NOMO-1 treated with dmso at 0.1 percent for 144 hours (cell line): ENCODE data around the gene PPARA.

Experiments used
- DNase-seq: peaks from one replicate; lab custom pipeline; 2025; ENCODE audit not compliant: unreplicated experiment; lab: John Stamatoyannopoulos, UW

The PPARA gene

DNA sequence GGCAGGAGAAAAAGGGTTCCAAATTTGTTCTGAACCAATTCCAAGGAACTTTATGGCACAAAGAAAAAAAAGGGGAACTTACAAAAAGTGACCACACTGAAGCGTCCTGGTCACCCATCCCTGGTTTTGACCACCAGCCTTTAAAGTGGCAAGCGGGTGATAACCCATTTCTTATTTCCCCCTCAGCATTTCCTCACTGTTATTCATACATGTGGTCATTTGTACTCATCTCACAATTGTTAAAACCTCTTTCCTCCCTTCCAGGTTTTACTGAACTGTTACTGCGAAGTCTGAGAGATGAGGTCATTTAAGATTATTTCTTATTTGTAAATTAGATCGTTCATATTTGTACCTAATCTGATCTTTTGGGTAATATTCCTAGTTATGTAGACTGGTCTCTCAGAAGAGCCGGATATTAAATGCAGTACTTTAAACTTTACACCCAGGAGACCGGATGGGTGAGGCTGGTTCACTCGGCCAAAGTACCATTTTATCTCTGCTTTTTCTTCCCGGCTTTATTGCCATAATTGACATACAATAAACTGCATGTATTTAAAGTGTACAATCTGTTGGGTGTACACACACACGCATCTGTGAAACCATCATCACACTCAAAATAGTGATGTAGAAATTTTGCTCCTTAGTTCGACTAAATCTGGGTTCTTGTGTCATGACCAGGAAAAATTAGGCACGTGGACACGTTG, 52.7 kb downstream of the PPARA start:
- no peak for DNase-seq

DNA sequence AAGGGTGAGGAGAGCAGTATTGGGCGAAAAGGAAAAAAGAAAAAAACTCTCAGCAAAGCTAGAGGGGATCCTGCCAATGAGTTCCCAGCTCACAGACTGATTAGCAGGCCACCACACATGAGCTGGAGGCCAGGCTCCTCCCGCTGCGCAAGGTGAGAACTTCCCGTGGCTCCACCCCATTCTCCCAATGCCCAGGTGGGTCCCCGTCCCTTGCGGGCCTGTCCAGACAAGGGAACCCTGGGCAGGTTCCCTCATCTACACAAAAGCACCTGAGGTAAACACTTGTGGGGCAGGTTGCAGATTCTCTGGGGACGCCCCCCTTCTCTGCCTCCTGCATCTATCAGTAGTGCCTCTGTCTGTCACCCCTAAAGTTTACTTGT, 53.3 kb downstream of the PPARA start:
- no peak for DNase-seq

DNA sequence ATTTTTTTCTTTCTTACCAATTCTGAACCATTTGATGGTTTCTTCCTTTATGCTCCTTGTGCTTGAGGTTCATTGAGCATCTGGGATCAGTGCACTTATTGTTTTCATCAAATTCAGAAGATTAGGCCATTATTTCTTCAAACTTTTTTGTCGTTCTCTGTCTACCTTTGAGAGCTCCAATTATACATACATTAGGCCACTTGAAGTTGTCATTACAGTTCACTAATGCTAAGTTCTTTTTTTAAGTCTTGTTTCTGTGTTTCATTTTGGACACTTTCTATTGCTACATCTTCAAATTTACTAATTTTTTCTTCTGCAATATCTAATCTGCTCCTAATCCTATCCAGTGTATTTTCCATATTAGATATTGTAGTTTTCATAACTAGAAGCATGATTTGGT, 58.9 kb downstream of the PPARA start:
- no peak for DNase-seq

DNA sequence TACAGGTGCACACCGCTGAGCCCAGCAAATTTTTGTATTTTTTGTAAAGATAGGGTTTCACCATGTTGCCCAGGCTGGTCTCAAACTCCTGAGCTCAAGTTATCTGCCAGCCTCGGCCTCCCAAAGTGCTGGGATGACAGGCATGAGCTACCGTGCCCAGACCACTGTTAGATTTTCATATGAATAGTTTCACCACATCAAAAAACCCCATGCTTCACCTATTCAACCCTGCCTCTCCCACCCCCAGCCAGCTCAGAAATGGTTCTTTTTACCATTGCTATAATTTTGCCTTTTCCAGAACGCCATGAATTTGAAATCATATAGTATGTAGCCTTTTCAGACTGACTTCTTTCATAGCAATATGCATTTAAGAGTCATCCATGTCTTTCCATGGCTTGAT, 61.9 kb downstream of the PPARA start:
- DNase-seq, result no peak

GRCh38 chr22:46213052-46213451, 62.7 kb downstream of the PPARA start:
- DNase-seq, result no peak

DNA sequence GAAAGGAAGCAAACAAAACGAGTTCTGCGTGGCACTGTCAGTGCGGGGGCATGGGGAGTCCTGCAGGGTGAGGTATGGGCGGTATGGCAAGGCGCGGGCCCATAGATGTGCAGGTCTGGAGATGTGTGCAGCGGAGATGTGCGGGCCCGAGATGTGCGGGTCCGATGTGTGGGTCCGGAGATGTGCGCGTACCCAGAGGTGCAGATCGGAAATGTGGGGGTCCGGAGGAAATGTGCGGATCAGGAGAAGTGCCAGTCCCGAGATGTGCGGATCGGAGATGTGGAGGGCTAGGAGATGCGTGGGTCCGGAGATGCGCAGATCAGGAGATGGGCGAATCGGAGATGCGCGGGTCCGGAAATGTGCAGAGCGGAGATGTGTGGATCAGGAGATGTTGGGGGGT, 63.8 kb downstream of the PPARA start:
- no peak for DNase-seq

DNA sequence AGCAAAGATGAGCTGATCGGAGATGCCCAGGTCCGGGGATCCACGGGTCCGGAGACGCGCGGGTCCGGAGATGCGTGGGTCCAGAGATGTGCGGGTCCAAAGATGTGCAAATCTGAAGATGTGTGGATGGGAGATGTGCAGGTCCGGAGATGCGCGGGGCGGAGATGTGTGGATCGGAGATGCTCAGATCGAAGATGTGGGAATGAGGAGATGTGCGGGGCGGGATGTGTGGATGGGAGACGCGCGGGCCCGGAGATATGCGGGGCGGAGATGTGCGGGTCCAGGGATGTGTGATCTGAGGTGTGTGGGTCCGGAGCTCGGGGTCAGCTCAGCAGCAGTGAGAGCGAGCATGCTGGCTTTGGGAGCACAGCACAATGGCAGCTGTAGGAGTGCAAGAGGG, 64.3 kb downstream of the PPARA start:
- no peak for DNase-seq

DNA sequence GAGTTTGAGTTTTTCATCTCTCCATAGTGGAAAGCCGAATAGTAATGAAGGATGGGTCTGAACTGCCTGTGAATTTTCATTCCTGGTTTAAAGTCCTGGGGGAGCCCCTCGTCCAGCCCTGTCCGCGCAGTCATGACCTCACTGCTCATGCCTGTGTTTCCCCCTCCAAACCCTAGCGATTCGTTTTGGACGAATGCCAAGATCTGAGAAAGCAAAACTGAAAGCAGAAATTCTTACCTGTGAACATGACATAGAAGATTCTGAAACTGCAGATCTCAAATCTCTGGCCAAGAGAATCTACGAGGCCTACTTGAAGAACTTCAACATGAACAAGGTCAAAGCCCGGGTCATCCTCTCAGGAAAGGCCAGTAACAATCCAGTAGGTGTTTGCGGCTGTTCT, 69.3 kb downstream of the PPARA start:
- DNase-seq, result no peak

- no peak for DNase-seq
These were observed 70.6 kb downstream of the PPARA start for GRCh38 chr22:46220921-46221320.

DNA sequence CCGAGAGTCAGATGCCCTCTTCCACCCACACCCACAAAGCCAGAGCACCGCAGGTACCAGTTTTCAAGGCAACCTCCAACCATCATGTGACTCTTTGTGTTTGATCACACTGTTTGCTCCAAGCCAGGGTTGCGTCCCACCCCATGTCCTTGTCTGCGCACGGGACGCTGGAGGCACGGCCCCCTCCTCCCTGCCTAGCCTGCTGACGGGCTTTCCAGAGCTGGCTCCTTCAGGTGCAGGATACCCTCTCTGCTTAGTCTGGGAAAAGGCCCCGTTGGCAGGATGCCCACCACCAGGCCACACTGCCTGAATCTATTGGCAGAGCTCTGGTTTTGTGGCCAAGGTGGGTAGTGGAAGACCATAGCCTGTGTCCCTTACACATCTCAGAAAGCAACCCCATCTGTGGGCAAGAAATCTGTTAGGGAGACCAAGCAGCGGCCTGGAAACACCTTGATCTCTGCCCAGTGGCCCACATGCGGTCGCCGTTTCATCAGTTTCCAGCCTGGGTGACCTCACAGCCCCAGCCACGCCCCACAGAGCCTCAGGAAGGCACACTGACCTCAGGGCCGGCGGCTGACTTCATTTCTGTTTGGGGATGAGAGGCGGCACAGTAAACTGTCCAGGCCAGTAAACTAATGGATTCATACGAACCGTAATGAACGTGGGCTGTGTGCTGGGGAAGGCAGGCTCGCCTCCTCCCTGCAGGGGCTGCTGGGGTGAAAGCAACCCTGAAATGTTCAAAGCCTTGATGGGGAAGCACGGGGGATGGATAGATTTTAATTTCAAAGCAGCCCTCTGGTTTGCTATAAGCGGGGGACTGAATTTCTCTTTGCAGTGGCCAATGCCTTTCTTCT, 73.9 kb downstream of the PPARA start:
- DNase-seq, result no peak

- DNase-seq, result no peak
These were observed 74.6 kb downstream of the PPARA start for GRCh38 chr22:46224898-46225290.

DNA sequence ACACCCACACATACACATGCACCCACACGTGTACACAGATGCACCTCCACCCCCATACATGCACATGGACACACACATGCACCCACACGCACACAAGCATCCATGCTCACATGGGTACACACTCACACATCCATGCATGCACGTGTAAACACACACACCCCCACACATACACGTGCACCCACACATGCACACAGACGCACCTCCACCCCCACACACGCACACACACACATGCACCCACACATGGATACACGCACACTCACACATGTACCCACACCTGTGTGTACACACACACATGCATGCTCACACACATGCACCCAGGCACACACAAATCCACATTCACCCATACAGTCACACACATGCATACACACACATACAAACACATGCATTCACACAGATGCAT, 75.3 kb downstream of the PPARA start:
- DNase-seq, result no peak

- DNase-seq, result no peak
These were observed 76.3 kb downstream of the PPARA start for GRCh38 chr22:46226577-46226976.

DNA sequence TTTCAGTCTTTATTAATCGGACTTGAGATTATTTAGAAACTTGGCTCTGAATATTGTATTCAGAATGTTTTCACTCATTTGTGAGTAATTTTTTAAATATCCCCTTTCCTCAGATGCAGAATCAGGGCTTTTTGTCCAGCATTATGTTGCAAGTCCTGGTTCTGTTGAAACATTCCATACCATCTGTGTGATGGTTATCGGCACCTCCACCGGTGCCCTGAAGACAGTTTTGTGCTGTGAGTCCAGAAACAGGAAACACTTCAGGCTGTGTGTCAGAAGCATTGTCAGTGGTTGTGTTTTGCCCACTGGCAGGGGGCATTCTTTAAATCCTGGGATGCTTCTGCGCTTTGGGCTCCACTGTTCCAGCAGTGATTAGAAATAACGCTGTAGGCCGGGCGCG, 79.4 kb downstream of the PPARA start:
- no peak for DNase-seq

- no peak for DNase-seq
These were observed 80.1 kb downstream of the PPARA start for GRCh38 chr22:46230262-46230901.

DNA sequence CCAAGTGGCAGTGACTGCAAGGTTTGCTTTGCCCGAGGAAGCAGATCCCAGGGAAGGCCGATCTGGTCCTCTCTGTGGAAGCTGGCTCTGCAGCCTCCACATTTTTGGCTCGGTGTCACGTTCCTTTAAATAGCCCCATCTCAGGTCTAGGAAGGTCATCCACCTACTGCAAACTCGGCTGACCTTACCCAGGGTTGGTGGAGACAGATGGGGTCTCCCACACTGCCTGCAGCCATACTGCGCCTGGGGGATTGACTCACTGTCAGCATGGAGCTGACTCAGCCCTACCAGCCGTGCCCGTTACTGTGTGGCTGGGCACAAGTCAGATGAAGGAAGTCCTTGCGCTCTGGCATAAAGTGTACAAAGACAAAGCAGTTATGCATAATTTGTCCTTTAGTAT, 82.9 kb downstream of the PPARA start:
- DNase-seq, result no peak

GRCh38 chr22:46234969-46235368, 84.6 kb downstream of the PPARA start:
- DNase-seq, result no peak

GRCh38 chr22:46237453-46238124, 87.3 kb downstream of the PPARA start:
- no peak for DNase-seq

- no peak for DNase-seq
These were observed 88.2 kb downstream of the PPARA start for GRCh38 chr22:46238541-46238940.

- no peak for DNase-seq
These were observed 89.1 kb downstream of the PPARA start for GRCh38 chr22:46239261-46240048.

- DNase-seq, result no peak
These were observed 89.7 kb downstream of the PPARA start for GRCh38 chr22:46240073-46240472.
